WTC11 (cell line): Measurements from ENCODE around the gene NCS1.

Experiments
- AR ChIP-seq: fragments of 250-450 bp; sonication (Bioruptor Pico); IDR thresholded peaks from 2 replicates; pipeline ENCODE4 v1.9.0; 2021; ENCODE audit warnings: mild to moderate bottlenecking
- ATF1 ChIP-seq: sonication (generic); formaldehyde crosslinking; IDR thresholded peaks from 2 replicates; pipeline ENCODE4 v1.8.1; 2023; ENCODE audit warnings: mild to moderate bottlenecking, moderate library complexity, missing genetic modification reagents
- CTCF ChIP-seq: fragments of 200-600 bp; IDR thresholded peaks from 2 replicates; pipeline ENCODE4 v1.8.0; 2022; ENCODE audit warnings: antibody characterized with exemption
- FOXK1 ChIP-seq: sonication (generic); formaldehyde crosslinking; IDR thresholded peaks from 2 replicates; pipeline ENCODE4 v1.8.0; 2022; ENCODE audit warnings: mild to moderate bottlenecking, moderate library complexity, missing genetic modification reagents
- JAZF1 ChIP-seq: fragments of 250-450 bp; sonication (Bioruptor Pico); IDR thresholded peaks from 2 replicates; pipeline ENCODE4 v1.9.0; 2021; ENCODE audit warnings: moderate library complexity, mild to moderate bottlenecking, inconsistent platforms
- JUN ChIP-seq: sonication (generic); formaldehyde crosslinking; IDR thresholded peaks from 2 replicates; pipeline ENCODE4 v1.8.0; 2023; ENCODE audit warnings: mild to moderate bottlenecking, missing genetic modification reagents
- KAT7 ChIP-seq: sonication (generic); formaldehyde crosslinking; IDR thresholded peaks from 2 replicates; pipeline ENCODE4 v1.8.1; 2023; ENCODE audit warnings: missing genetic modification reagents, mild to moderate bottlenecking, borderline replicate concordance
- MAX ChIP-seq: sonication (generic); formaldehyde crosslinking; IDR thresholded peaks from 2 replicates; pipeline ENCODE4 v1.8.0; 2022; ENCODE audit warnings: mild to moderate bottlenecking, missing genetic modification reagents
- OVOL2 ChIP-seq: fragments of 250-450 bp; sonication (Bioruptor Pico); IDR thresholded peaks from 2 replicates; pipeline ENCODE4 v1.9.0; 2021; ENCODE audit warnings: mild to moderate bottlenecking, borderline replicate concordance
- SP1 ChIP-seq: sonication (generic); formaldehyde crosslinking; conservative IDR thresholded peaks from 2 replicates; pipeline ENCODE4 v1.8.1; 2022; ENCODE audit warnings: missing genetic modification reagents
- TEAD1 ChIP-seq: sonication (generic); formaldehyde crosslinking; IDR thresholded peaks from 2 replicates; pipeline ENCODE4 v1.8.0; 2022; ENCODE audit warnings: mild to moderate bottlenecking, missing genetic modification reagents
- USF1 ChIP-seq: sonication (generic); formaldehyde crosslinking; IDR thresholded peaks from 2 replicates; pipeline ENCODE4 v1.8.0; 2022; ENCODE audit warnings: mild to moderate bottlenecking, missing genetic modification reagents
- ZNF263 ChIP-seq: sonication (generic); formaldehyde crosslinking; IDR thresholded peaks from 2 replicates; pipeline ENCODE4 v1.8.1; 2022; ENCODE audit warnings: low read depth, mild to moderate bottlenecking, moderate library complexity, missing genetic modification reagents
- ZNF281 ChIP-seq: sonication (generic); formaldehyde crosslinking; IDR thresholded peaks from 2 replicates; pipeline ENCODE4 v1.8.0; 2023; ENCODE audit warnings: mild to moderate bottlenecking, missing genetic modification reagents

GRCh38 chr9:130159057-130159456 lies 13.1 kb upstream of the NCS1 start:
- TF ChIP-seq CTCF, result no peak
- TF ChIP-seq SP1 (CRISPR knock-in tag), result no peak
- no peak for TF ChIP-seq JAZF1 (CRISPR knock-in tag)
- no peak for TF ChIP-seq TEAD1 (CRISPR knock-in tag)
- TF ChIP-seq FOXK1 (CRISPR knock-in tag), result no peak
- no peak for TF ChIP-seq OVOL2 (CRISPR knock-in tag)
- no peak for TF ChIP-seq JUN
- TF ChIP-seq ZNF263 (CRISPR knock-in tag), result no peak
- no peak for TF ChIP-seq AR (CRISPR knock-in tag)
- no peak for TF ChIP-seq MAX (CRISPR knock-in tag)
- no peak for TF ChIP-seq USF1 (CRISPR knock-in tag)
- TF ChIP-seq KAT7 (CRISPR knock-in tag), result no peak
- TF ChIP-seq ATF1 (CRISPR knock-in tag), result no peak
- no peak for TF ChIP-seq ZNF281 (CRISPR knock-in tag)
